Stimulated activated CD8-positive, alpha-beta memory T cell treated with anti-CD3 and anti-CD28 coated beads, Interleukin-2, amount 100 ng/mL, for 1 hour (primary cell): Measurements from ENCODE around the gene TOR1AIP1.

Experiments used
- DNase-seq, 2 donors: peaks; one replicate each; pipeline ENCODE4 v3.0.0-alpha.2; 2020; ENCODE audit warnings: low read depth in 2 of 2

The TOR1AIP1 gene

GRCh38 chr1:179881642-179882252, 338 bp upstream of the TOR1AIP1 start:
- no peak for DNase-seq

GRCh38 chr1:179883040-179883744, 1.1 kb downstream of the TOR1AIP1 start:
- DNase-seq, result no peak

- DNase-seq, result peak in 1 of 2 donors; percentile 28
Observed at GRCh38 chr1:179883745-179884138, 1.7 kb downstream of the TOR1AIP1 start.

- no peak for DNase-seq
Observed at GRCh38 chr1:179888071-179888470, 6.0 kb downstream of the TOR1AIP1 start.

GRCh38 chr1:179889589-179889988, 7.5 kb downstream of the TOR1AIP1 start:
- no peak for DNase-seq

GRCh38 chr1:179910934-179911333, 28.8 kb downstream of the TOR1AIP1 start:
- no peak for DNase-seq

- no peak for DNase-seq
Observed at GRCh38 chr1:179911812-179912211, 29.7 kb downstream of the TOR1AIP1 start.

GRCh38 chr1:179917601-179918429, 35.7 kb downstream of the TOR1AIP1 start:
- no peak for DNase-seq

- no peak for DNase-seq
Observed at GRCh38 chr1:179921472-179921871, 39.4 kb downstream of the TOR1AIP1 start.

- DNase-seq, result no peak
Observed at GRCh38 chr1:179921981-179922872, 40.1 kb downstream of the TOR1AIP1 start.

- DNase-seq, result no peak
Observed at GRCh38 chr1:179923029-179923428, 40.9 kb downstream of the TOR1AIP1 start.

GRCh38 chr1:179924268-179924667, 42.2 kb downstream of the TOR1AIP1 start:
- DNase-seq, result no peak

- DNase-seq, result no peak
Observed at GRCh38 chr1:179925302-179925701, 43.2 kb downstream of the TOR1AIP1 start.

- no peak for DNase-seq
Observed at GRCh38 chr1:179925922-179926849, 44.1 kb downstream of the TOR1AIP1 start.

GRCh38 chr1:179926850-179927205, 44.7 kb downstream of the TOR1AIP1 start:
- DNase-seq, result no peak

- no peak for DNase-seq
Observed at GRCh38 chr1:179929955-179930798, 48.1 kb downstream of the TOR1AIP1 start.

GRCh38 chr1:179930867-179931266, 48.8 kb downstream of the TOR1AIP1 start:
- no peak for DNase-seq

- no peak for DNase-seq
Observed at GRCh38 chr1:179933219-179933618, 51.1 kb downstream of the TOR1AIP1 start.

GRCh38 chr1:179935909-179936496, 53.9 kb downstream of the TOR1AIP1 start:
- DNase-seq, result no peak
